PFSK-1 (cell line): ENCODE results near the gene CCSER2.

ENCODE experiments used
- FOXP2 ChIP-seq: optimal IDR thresholded peaks from 2 replicates; pipeline ENCODE3; 2011; ENCODE audit warnings: borderline replicate concordance, control low read depth, inconsistent platforms; ENCODE audit not compliant: insufficient read depth; ENCODE audit errors: extremely low read length, extremely low read depth
- POLR2AphosphoS5 ChIP-seq: IDR thresholded peaks from 2 replicates; pipeline ENCODE4 v1.6.1; 2012; ENCODE audit warnings: low read depth, mild to moderate bottlenecking, control low read depth, low read length, moderate library complexity
- REST ChIP-seq, 2 experiments: IDR thresholded peaks; 2 replicates each; pipeline versions ENCODE4 v1.6.1 to v1.8.0; 2011 to 2012; ENCODE audit warnings: low read depth in 2 of 2, low read length in 2 of 2, control low read depth in 1 of 2, inconsistent platforms in 1 of 2, mild to moderate bottlenecking in 1 of 2, moderate library complexity in 1 of 2; ENCODE audit not compliant: insufficient read depth in 1 of 2
- SIN3A ChIP-seq: IDR thresholded peaks from 2 replicates; pipeline ENCODE4 v1.6.1; 2012; ENCODE audit warnings: mild to moderate bottlenecking, low read length, moderate library complexity, borderline replicate concordance; ENCODE audit not compliant: insufficient read depth
- TAF1 ChIP-seq: IDR thresholded peaks from 2 replicates; pipeline ENCODE4 v1.6.1; 2012; ENCODE audit warnings: low read length, control low read depth, borderline replicate concordance; ENCODE audit not compliant: insufficient read depth

The CCSER2 gene

GRCh38 chr10:84547616-84548015 lies 219.2 kb downstream of the CCSER2 start:
- no peak for TF ChIP-seq TAF1
- TF ChIP-seq SIN3A: no peak
- no peak for TF ChIP-seq POLR2AphosphoS5
- TF ChIP-seq REST (IDR thresholded peaks at IDR 0.05; ENCODE audit: insufficient read depth in 1 of 2, low read depth in 2 of 2, low read length in 2 of 2): no peak
- no peak for TF ChIP-seq FOXP2

GRCh38 chr10:84548869-84549268 lies 220.5 kb downstream of the CCSER2 start:
- TF ChIP-seq TAF1 (no peak), REST (IDR thresholded peaks at IDR 0.05; ENCODE audit: insufficient read depth in 1 of 2, low read depth in 2 of 2, low read length in 2 of 2) (no peak), POLR2AphosphoS5 (no peak), FOXP2 (no peak), SIN3A (no peak)

- TF ChIP-seq REST (IDR thresholded peaks at IDR 0.05; ENCODE audit: insufficient read depth in 1 of 2, low read depth in 2 of 2, low read length in 2 of 2): no peak
Measured at GRCh38 chr10:84549368-84550165, 221.2 kb downstream of the CCSER2 start.

GRCh38 chr10:84550756-84551436 lies 222.5 kb downstream of the CCSER2 start:
- TF ChIP-seq REST (IDR thresholded peaks at IDR 0.05; ENCODE audit: insufficient read depth in 1 of 2, low read depth in 2 of 2, low read length in 2 of 2) (no peak), POLR2AphosphoS5 (no peak), SIN3A (no peak), FOXP2 (no peak), TAF1 (no peak)
